Chondrocyte (in vitro differentiated cells): ENCODE measurements around the gene OR3A1. TPM values are rescaled to one million over a fixed set of nuclear protein-coding genes. Genes with fewer than 3 reads are reported as not detected.
"Not testable (repeated sequence)": the region's sequence is repeated elsewhere in the genome, so short reads cannot be mapped to it uniquely, and the experiment has no call there.

Experiments
- DNase-seq: peaks from one replicate; pipeline ENCODE4 v3.0.0; 2021; ENCODE audit warnings: mixed read lengths, low spot score
- H3K27ac Mint-ChIP-seq: one replicate; pipeline ENCODE4 v1.8.0; 2021; ENCODE audit warnings: mild to moderate bottlenecking, moderate library complexity, mixed read lengths; ENCODE audit not compliant: unreplicated experiment
- H3K27me3 Mint-ChIP-seq: 2 replicates; pipeline ENCODE4 v1.8.0; 2021; ENCODE audit warnings: low read depth, mixed read lengths
- H3K36me3 Mint-ChIP-seq: 2 replicates; pipeline ENCODE4 v1.8.0; 2021; ENCODE audit warnings: low read depth, mixed read lengths
- H3K4me1 Mint-ChIP-seq: 2 replicates; pipeline ENCODE4 v1.8.0; 2021; ENCODE audit warnings: low read depth, mild to moderate bottlenecking, mixed read lengths
- H3K4me3 Mint-ChIP-seq: one replicate; pipeline ENCODE4 v1.8.0; 2021; ENCODE audit warnings: mild to moderate bottlenecking, moderate library complexity, mixed read lengths; ENCODE audit not compliant: unreplicated experiment
- H3K9me3 Mint-ChIP-seq: 2 replicates; pipeline ENCODE4 v1.8.0; 2021; ENCODE audit warnings: low read depth, mixed read lengths
- total RNA-seq: library from RNA; stranded (reverse); gene quantifications from 3 replicates; pipeline ENCODE4 v1.2.1, GENCODE V29; 2021
- TF ChIP-seq, protein P1 (sequence below): fragments of 200-600 bp; sonication (generic); IDR thresholded peaks from 2 replicates; pipeline ENCODE4 v1.5.0; 2021; ENCODE audit warnings: antibody characterized with exemption, mild to moderate bottlenecking, moderate library complexity

Gene OR3A1
- total RNA-seq, 1 donor from 2014 or later: not detected

DNA sequence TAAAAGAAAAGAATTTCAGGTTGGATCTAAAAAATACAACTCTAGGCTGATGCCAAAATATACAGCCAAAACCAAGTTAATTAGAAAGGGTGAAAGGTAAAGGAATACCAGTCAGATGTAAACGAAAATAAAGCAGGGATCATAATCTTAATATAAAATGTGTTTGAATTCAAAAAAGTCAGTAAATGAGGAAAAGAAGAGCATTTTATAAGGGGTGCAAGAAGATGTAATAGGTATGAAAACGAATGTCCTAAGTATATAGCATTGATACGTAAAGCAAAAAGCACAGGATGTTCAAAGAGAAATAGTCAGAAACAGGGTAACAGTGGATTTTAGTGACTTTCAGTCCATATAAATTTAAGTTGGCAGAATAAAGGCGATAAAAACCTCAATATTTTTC lies 2.5 kb downstream of the OR3A1 start:
- DNase-seq: no peak
- Mint-ChIP-seq H3K27me3 (peaks cover 19% of the 10 kb centered on the region), H3K27ac (no peak overlapping the region), H3K9me3 (peaks cover 5% of the 10 kb centered on the region), H3K36me3 (no peaks in the 10 kb centered on the region), H3K4me3 (no peak overlapping the region), H3K4me1 (no peaks in the 10 kb centered on the region)
- TF ChIP-seq, protein P1, sequence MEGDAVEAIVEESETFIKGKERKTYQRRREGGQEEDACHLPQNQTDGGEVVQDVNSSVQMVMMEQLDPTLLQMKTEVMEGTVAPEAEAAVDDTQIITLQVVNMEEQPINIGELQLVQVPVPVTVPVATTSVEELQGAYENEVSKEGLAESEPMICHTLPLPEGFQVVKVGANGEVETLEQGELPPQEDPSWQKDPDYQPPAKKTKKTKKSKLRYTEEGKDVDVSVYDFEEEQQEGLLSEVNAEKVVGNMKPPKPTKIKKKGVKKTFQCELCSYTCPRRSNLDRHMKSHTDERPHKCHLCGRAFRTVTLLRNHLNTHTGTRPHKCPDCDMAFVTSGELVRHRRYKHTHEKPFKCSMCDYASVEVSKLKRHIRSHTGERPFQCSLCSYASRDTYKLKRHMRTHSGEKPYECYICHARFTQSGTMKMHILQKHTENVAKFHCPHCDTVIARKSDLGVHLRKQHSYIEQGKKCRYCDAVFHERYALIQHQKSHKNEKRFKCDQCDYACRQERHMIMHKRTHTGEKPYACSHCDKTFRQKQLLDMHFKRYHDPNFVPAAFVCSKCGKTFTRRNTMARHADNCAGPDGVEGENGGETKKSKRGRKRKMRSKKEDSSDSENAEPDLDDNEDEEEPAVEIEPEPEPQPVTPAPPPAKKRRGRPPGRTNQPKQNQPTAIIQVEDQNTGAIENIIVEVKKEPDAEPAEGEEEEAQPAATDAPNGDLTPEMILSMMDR: no peak

DNA sequence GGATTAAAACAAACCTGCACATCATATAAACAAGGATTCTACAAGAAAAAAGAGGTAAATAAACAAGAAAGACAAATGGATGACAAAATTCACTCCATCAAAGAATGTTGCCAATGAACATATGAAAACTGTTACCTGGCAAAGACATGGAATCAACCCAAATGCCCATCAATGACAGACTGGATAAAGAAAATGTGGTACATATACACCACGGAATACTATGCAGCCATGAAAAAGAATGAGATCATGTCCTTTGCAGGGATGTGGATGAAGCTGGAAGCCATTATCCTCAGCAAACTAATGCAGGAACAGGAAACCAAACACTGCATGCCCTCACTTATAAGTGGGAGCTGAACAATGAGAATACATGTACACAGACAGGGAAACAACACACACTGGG lies 4.6 kb downstream of the OR3A1 start:
- DNase-seq, H3K4me1 Mint-ChIP-seq, H3K9me3 Mint-ChIP-seq, H3K36me3 Mint-ChIP-seq, H3K27ac Mint-ChIP-seq, H3K4me3 Mint-ChIP-seq: not testable (repeated sequence)
- H3K27me3 Mint-ChIP-seq: peaks cover 25% of the 10 kb centered on the region

DNA sequence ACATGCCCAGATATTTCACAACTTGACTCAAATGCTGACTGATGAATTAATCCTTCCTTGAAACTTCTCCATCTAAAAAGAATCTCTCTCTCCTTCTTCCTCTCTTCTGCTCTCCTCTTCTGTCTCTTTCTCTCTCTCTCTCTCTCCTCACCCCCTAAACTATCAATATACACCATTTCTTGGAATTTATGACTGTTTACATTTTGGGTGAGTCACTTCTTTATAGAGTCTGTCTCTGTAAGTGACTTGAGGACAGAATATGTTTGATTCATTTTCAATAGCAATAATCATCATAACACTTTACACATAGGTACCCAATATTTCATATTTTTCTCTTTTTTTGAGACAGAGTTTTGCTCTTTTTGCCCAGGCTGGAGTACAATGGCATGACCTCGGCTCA lies 15.3 kb downstream of the OR3A1 start:
- Mint-ChIP-seq H3K9me3 (peaks cover 11% of the 10 kb centered on the region), H3K4me3 (no peak overlapping the region), H3K36me3 (no peaks in the 10 kb centered on the region), H3K27ac (no peak overlapping the region), H3K27me3 (no peaks in the 10 kb centered on the region), H3K4me1 (no peaks in the 10 kb centered on the region)
- no peak for DNase-seq
- TF ChIP-seq, protein P1: no peak

DNA sequence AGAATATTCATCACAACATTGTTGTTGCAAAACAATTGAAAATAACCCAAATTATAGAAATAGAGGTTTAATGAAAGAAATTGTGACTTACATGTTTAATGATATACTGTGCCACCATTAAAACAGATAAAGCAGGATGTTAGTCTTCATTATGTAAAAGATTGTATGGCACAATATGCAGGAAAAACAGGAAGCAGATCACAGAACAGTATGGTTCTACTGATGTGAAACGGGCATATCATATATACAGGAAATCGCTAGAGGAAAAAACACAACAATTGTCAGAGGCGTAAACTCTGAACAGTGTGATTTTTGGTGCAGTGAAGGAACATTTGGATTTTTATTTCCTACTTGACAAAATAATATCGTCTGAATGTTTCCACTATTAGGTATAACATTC lies 22.0 kb downstream of the OR3A1 start:
- H3K4me1 Mint-ChIP-seq: no peaks in the 10 kb centered on the region
- H3K27me3 Mint-ChIP-seq: no peaks in the 10 kb centered on the region
- H3K4me3 Mint-ChIP-seq: no peak overlapping the region
- peaks cover 2% of the 10 kb centered on the region for H3K36me3 Mint-ChIP-seq
- TF ChIP-seq, protein P1: no peak
- H3K27ac Mint-ChIP-seq: no peak overlapping the region
- no peak for DNase-seq
- peaks cover 15% of the 10 kb centered on the region for H3K9me3 Mint-ChIP-seq

DNA sequence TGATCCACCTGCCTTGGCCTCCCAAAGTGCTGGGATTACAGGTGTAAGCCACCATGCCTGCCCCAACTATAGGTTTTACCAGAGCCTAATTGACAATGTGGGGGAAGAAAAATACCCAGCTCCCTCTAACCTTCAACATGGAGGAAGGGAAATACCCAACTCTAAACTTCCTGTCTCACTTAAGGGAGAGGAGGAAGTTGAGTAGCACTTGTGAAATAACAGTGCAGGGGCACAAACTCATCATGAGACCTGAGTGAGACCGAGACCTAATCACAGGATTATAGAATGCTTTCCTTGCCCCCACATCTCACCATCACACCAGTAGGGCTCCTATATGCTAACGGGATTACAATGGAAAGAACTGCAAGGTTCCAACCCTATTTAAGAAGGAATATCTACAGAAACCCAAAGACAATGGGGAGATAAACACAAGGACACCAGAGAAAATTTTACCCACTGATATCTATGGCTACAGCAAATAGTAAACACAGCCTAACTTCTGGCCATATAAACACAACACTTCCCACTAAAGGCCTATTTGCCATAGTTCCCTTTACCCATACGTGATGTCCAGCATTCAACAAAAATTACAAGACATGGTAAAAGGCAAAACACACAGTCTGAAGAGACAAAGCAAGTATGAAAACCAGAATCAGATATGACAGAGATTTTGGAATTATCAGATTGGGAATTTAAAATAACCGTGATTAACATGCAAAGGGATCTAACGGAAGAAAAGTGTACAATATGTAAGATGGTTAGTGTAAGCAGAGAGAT lies 26.9 kb downstream of the OR3A1 start:
- Mint-ChIP-seq H3K4me1 (no peaks in the 10 kb centered on the region), H3K27ac (no peak overlapping the region), H3K4me3 (no peak overlapping the region), H3K27me3 (no peaks in the 10 kb centered on the region), H3K36me3 (peaks cover 2% of the 10 kb centered on the region), H3K9me3 (peaks cover 22% of the 10 kb centered on the region)
- TF ChIP-seq, protein P1: no peak
- no peak for DNase-seq

DNA sequence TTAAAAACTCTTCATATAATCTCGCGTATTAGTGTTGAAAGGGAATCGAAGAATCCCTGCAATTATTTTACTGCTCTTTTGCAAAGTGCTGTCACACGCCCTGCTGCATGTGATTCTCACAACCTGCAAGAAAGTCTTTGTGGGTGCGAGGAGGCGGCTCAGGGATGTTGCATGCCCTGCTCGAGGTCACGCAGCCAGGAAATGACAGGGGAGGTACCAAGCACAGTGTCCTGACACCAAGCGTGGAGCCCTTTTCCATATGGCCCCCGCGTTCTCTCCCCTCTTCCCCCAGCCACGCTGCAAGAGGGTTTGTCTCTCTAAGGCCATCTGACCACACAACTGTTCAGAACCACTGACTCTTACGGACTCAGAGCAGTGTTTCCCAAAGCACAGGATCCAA lies 37.6 kb downstream of the OR3A1 start:
- Mint-ChIP-seq H3K9me3 (peaks cover 15% of the 10 kb centered on the region), H3K27ac (no peak overlapping the region), H3K4me3 (no peak overlapping the region), H3K27me3 (peaks cover 13% of the 10 kb centered on the region), H3K4me1 (no peaks in the 10 kb centered on the region), H3K36me3 (no peaks in the 10 kb centered on the region)
- DNase-seq: no peak
- TF ChIP-seq, protein P1: no peak
